Measurements from ENCODE around the gene GPNMB. TPM values are rescaled to one million over a fixed set of nuclear protein-coding genes. Genes with fewer than 3 reads are reported as not detected.

GPNMB gene
- total and polyA plus RNA-seq, 2 of the 13 experiments (the other 11 are each of a cell fraction or from before 2014, with no cell fraction given): 1.1 to 1.6 TPM

DNA sequence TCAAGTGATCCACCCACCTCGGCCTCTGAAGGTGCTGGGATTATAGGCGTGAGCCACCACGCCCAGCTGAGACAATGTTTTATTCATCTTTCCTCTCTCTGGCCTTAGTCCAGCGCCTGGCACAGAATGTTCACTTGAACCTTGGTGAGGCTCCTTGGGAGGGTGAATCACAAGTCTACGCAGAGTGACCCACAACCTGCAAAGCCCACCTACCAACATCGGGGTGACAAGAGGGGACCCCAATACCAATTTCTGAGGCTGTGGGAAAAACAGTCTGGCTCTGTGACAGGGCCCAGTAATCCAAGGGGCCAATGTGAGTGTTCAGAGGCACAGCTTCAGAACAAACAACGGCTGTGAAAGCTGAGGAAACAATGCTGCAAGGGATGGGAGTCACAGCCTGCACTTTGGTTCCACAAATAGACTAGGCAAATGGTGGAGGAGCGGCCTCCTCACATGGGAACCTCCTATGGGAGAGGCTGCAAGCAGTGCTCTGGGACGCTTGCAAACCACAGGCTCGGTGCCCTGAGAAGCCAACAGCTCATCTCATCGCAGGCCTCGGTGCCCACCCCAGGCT lies 47.0 kb downstream of the GPNMB start (continued):
- TF ChIP-seq, protein P1, sequence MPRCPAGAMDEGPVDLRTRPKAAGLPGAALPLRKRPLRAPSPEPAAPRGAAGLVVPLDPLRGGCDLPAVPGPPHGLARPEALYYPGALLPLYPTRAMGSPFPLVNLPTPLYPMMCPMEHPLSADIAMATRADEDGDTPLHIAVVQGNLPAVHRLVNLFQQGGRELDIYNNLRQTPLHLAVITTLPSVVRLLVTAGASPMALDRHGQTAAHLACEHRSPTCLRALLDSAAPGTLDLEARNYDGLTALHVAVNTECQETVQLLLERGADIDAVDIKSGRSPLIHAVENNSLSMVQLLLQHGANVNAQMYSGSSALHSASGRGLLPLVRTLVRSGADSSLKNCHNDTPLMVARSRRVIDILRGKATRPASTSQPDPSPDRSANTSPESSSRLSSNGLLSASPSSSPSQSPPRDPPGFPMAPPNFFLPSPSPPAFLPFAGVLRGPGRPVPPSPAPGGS (CRISPR knock-in tag; IDR thresholded peaks at IDR 0.05): 0 out of 2 replicates have a peak, but pooled peaks have one; percentile 28
- TF ChIP-seq, protein P2, sequence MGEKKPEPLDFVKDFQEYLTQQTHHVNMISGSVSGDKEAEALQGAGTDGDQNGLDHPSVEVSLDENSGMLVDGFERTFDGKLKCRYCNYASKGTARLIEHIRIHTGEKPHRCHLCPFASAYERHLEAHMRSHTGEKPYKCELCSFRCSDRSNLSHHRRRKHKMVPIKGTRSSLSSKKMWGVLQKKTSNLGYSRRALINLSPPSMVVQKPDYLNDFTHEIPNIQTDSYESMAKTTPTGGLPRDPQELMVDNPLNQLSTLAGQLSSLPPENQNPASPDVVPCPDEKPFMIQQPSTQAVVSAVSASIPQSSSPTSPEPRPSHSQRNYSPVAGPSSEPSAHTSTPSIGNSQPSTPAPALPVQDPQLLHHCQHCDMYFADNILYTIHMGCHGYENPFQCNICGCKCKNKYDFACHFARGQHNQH (CRISPR knock-in tag; IDR thresholded peaks at IDR 0.05): 0 out of 2 replicates have a peak, but pooled peaks have one; percentile 40
- TF ChIP-seq DPF2 (CRISPR knock-in tag; IDR thresholded peaks at IDR 0.05; ENCODE audit: borderline replicate concordance, low read depth) (peak; percentile 76), ZNF232 (CRISPR knock-in tag; IDR thresholded peaks at IDR 0.05; ENCODE audit: borderline replicate concordance) (peak; percentile 64; the same call in 1 of the 2 replicates), CREM (IDR thresholded peaks at IDR 0.05) (peak; percentile 76; the same call in 1 of the 2 replicates), CREM (CRISPR knock-in tag; IDR thresholded peaks at IDR 0.05) (no peak), JDP2 (CRISPR knock-in tag; IDR thresholded peaks at IDR 0.05; ENCODE audit: borderline replicate concordance) (no peak), TAF15 (IDR thresholded peaks at IDR 0.05; ENCODE audit: low read depth, low read length, poor library complexity, severe bottlenecking) (no peak), ETV5 (CRISPR knock-in tag; IDR thresholded peaks at IDR 0.05; ENCODE audit: borderline replicate concordance) (peak; percentile 61; the same call in 1 of the 2 replicates), NFYB (CRISPR knock-in tag; IDR thresholded peaks at IDR 0.05) (peak; percentile 35; the same call in 1 of the 2 replicates), NFKB2 (CRISPR knock-in tag; IDR thresholded peaks at IDR 0.05; ENCODE audit: borderline replicate concordance) (peak; percentile 42; the same call in 1 of the 2 replicates), ZNF430 (CRISPR knock-in tag; IDR thresholded peaks at IDR 0.05) (peak; percentile 74; the same call in 1 of the 2 replicates), KDM1A (CRISPR knock-in tag; IDR thresholded peaks at IDR 0.05) (peak; percentile 90), POLR2AphosphoS5 (IDR thresholded peaks at IDR 0.05; ENCODE audit: low read depth, low read length) (peak; percentile 66), ZNF331 (CRISPR knock-in tag; IDR thresholded peaks at IDR 0.05) (peak; percentile 95), MEF2D (CRISPR knock-in tag; IDR thresholded peaks at IDR 0.05) (peak; percentile 92), TCF7 (IDR thresholded peaks at IDR 0.05; ENCODE audit: low read depth) (no peak), ZNF660 (CRISPR knock-in tag; IDR thresholded peaks at IDR 0.05; ENCODE audit: borderline replicate concordance, low read depth) (no peak), ZNF747 (CRISPR knock-in tag; IDR thresholded peaks at IDR 0.05; ENCODE audit: borderline replicate concordance) (0 out of 2 replicates have a peak, but pooled peaks have one; percentile 19)
- TF ChIP-seq, protein P3, sequence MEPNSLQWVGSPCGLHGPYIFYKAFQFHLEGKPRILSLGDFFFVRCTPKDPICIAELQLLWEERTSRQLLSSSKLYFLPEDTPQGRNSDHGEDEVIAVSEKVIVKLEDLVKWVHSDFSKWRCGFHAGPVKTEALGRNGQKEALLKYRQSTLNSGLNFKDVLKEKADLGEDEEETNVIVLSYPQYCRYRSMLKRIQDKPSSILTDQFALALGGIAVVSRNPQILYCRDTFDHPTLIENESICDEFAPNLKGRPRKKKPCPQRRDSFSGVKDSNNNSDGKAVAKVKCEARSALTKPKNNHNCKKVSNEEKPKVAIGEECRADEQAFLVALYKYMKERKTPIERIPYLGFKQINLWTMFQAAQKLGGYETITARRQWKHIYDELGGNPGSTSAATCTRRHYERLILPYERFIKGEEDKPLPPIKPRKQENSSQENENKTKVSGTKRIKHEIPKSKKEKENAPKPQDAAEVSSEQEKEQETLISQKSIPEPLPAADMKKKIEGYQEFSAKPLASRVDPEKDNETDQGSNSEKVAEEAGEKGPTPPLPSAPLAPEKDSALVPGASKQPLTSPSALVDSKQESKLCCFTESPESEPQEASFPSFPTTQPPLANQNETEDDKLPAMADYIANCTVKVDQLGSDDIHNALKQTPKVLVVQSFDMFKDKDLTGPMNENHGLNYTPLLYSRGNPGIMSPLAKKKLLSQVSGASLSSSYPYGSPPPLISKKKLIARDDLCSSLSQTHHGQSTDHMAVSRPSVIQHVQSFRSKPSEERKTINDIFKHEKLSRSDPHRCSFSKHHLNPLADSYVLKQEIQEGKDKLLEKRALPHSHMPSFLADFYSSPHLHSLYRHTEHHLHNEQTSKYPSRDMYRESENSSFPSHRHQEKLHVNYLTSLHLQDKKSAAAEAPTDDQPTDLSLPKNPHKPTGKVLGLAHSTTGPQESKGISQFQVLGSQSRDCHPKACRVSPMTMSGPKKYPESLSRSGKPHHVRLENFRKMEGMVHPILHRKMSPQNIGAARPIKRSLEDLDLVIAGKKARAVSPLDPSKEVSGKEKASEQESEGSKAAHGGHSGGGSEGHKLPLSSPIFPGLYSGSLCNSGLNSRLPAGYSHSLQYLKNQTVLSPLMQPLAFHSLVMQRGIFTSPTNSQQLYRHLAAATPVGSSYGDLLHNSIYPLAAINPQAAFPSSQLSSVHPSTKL (CRISPR knock-in tag; IDR thresholded peaks at IDR 0.05): peak; percentile 84
- TF ChIP-seq, protein P4, sequence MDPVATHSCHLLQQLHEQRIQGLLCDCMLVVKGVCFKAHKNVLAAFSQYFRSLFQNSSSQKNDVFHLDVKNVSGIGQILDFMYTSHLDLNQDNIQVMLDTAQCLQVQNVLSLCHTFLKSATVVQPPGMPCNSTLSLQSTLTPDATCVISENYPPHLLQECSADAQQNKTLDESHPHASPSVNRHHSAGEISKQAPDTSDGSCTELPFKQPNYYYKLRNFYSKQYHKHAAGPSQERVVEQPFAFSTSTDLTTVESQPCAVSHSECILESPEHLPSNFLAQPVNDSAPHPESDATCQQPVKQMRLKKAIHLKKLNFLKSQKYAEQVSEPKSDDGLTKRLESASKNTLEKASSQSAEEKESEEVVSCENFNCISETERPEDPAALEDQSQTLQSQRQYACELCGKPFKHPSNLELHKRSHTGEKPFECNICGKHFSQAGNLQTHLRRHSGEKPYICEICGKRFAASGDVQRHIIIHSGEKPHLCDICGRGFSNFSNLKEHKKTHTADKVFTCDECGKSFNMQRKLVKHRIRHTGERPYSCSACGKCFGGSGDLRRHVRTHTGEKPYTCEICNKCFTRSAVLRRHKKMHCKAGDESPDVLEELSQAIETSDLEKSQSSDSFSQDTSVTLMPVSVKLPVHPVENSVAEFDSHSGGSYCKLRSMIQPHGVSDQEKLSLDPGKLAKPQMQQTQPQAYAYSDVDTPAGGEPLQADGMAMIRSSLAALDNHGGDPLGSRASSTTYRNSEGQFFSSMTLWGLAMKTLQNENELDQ (CRISPR knock-in tag; IDR thresholded peaks at IDR 0.05; ENCODE audit: borderline replicate concordance): no peak

Measured in HepG2 (cell line).